Left colon (tissue), 2 donors: ENCODE results near the gene FAAP24. TPM values are rescaled to one million over a fixed set of nuclear protein-coding genes. Genes with fewer than 3 reads are reported as not detected.
"Not testable (repeated sequence)": the region's sequence is repeated elsewhere in the genome, so short reads cannot be mapped to it uniquely, and the experiment has no call there.

Experiments used
- ATAC-seq: fragments of 200-7000 bp; cut with Tn5 transposase; one replicate; pipeline ENCODE4 v1.9.1; 2020; ENCODE audit warnings: mild to moderate bottlenecking, moderate library complexity
- DNase-seq, 2 donors: peaks; one replicate each; pipeline ENCODE4 v3.0.0-alpha.2; 2020
- intact Hi-C, 2 donors: fragments of 100-400 bp; cut with DNase I in 1 of 2; cut with micrococcal nuclease in 1 of 2; formaldehyde crosslinking; loops; one replicate each; pipeline versions ENCODE4 v1.11.2 to v1.14.0; 2022; cut with DNase I, micrococcal nuclease
- long read RNA-seq: library from polyadenylated mRNA; unstranded; transcript quantifications from one replicate; pipeline ENCODE4 v2.0.0, GENCODE V29; 2021
- total RNA-seq, 2 donors: library from RNA; stranded (reverse); fragmentation: NEBNext Ultra II Directional; extraction: Animal tissue kit (Norgen Biotek cat#: 25700); gene quantifications; one replicate each; pipeline ENCODE4 v1.2.1, GENCODE V29; 2021
- donor health status: DM: no; HTN: no; CAD: no.
- donor health status: DM: yes; HTN: yes; CAD: no.

The FAAP24 gene
- 1 to 10 TPM; 1.0 to 1.5 TPM for total RNA-seq
- long read RNA-seq, partial matches to known transcripts: 0 of 1 reads
- long read RNA-seq, other reads (novel, unspliced or antisense): 0 of 1 reads

GRCh38 chr19:32971715-32972540, at the start of gene FAAP24, which contains the start of gene CEP89:
FAAP24 (plus strand) TSS chr19:32972242; CDS start chr19:32973197, 955 bp downstream.
CEP89 (minus strand) TSS chr19:32971958; CDS start chr19:32971874, 84 bp downstream.
- ATAC-seq: peak; percentile 93
- DNase-seq: peak; percentile 97 to 98
- intact Hi-C loops: loop anchor here in 1 of 2 donors (10.0 kb wide), 1 partner anchor 113 kb away; the partner anchor contains the start of gene GPATCH1

- DNase-seq: peak; percentile 45 to 51
- peak; percentile 99 for ATAC-seq
- intact Hi-C loops: no loop called here
Measured at GRCh38 chr19:32924200-32924599, 47.8 kb upstream of the FAAP24 start.

- intact Hi-C loops: no loop called here
- DNase-seq (no peak), ATAC-seq (no peak)
Measured at GRCh38 chr19:32928806-32929205, 43.2 kb upstream of the FAAP24 start.

- no peak for DNase-seq
- intact Hi-C loops: no loop called here
- ATAC-seq: no peak
Measured at GRCh38 chr19:32930567-32930966, 41.5 kb upstream of the FAAP24 start.

- ATAC-seq (no peak), DNase-seq (no peak)
- intact Hi-C loops: no loop called here
Measured at GRCh38 chr19:32933571-32933970, 38.5 kb upstream of the FAAP24 start.

GRCh38 chr19:32935629-32936028, 36.4 kb upstream of the FAAP24 start:
- no peak for ATAC-seq
- DNase-seq: no peak
- intact Hi-C loops: no loop called here

- ATAC-seq (no peak), DNase-seq (no peak)
- intact Hi-C loops: no loop called here
Measured at GRCh38 chr19:32936065-32936464, 36.0 kb upstream of the FAAP24 start.

GRCh38 chr19:32941273-32941672, 30.8 kb upstream of the FAAP24 start:
- DNase-seq, intact Hi-C loops, ATAC-seq: not testable (repeated sequence)

GRCh38 chr19:32945260-32945659, 26.8 kb upstream of the FAAP24 start:
- DNase-seq (no peak), ATAC-seq (no peak)
- intact Hi-C loops: no loop called here

GRCh38 chr19:32966750-32967149, 5.3 kb upstream of the FAAP24 start:
- intact Hi-C loops: no loop called here
- ATAC-seq: no peak
- no peak for DNase-seq

- intact Hi-C loops: no loop called here
- ATAC-seq: no peak
- DNase-seq: no peak
Measured at GRCh38 chr19:32969549-32969948, 2.5 kb upstream of the FAAP24 start.

- ATAC-seq (no peak), DNase-seq (peak in 1 of 2 donors; percentile 20)
- intact Hi-C loops: loop anchor here in 1 of 2 donors (10.0 kb wide), 1 partner anchor 114 kb away; the partner anchor contains the start of gene GPATCH1
Measured at GRCh38 chr19:32971012-32971595, 938 bp upstream of the FAAP24 start.

GRCh38 chr19:32976223-32976805, 4.3 kb downstream of the FAAP24 start:
- peak; percentile 16 for ATAC-seq
- intact Hi-C loops: loop anchor here in 1 of 2 donors (10.0 kb wide), 1 partner anchor 108 kb away; the partner anchor contains the start of gene GPATCH1
- peak; percentile 49 to 89 for DNase-seq

- DNase-seq: peak; percentile 20 to 69
- intact Hi-C loops: loop anchor here in 1 of 2 donors (10.0 kb wide), 1 partner anchor 108 kb away; the partner anchor contains the start of gene GPATCH1
- ATAC-seq: peak; percentile 82
Measured at GRCh38 chr19:32977280-32977679, 5.2 kb downstream of the FAAP24 start.

- intact Hi-C loops: loop anchor here in 1 of 2 donors (10.0 kb wide), 1 partner anchor 107 kb away; the partner anchor contains the start of gene GPATCH1
- not testable (repeated sequence) for DNase-seq, ATAC-seq
Measured at GRCh38 chr19:32977813-32978212, 5.8 kb downstream of the FAAP24 start.

GRCh38 chr19:32979807-32980206, 7.8 kb downstream of the FAAP24 start:
- intact Hi-C loops: loop anchor here in 1 of 2 donors (10.0 kb wide), 1 partner anchor 105 kb away; the partner anchor contains the start of gene GPATCH1
- not testable (repeated sequence) for DNase-seq, ATAC-seq

GRCh38 chr19:32982488-32982887, 10.4 kb downstream of the FAAP24 start:
- ATAC-seq: peak; percentile 24
- intact Hi-C loops, DNase-seq: not testable (repeated sequence)

- DNase-seq, ATAC-seq, intact Hi-C loops: not testable (repeated sequence)
Measured at GRCh38 chr19:32988254-32988653, 16.2 kb downstream of the FAAP24 start.

- intact Hi-C loops: no loop called here
- no peak for ATAC-seq
- DNase-seq: no peak
Measured at GRCh38 chr19:32988724-32989123, 16.7 kb downstream of the FAAP24 start.
